Liver (tissue), 9 donors: ENCODE data around the gene XYLB. TPM values are rescaled to one million over a fixed set of nuclear protein-coding genes. Genes with fewer than 3 reads are reported as not detected.

Experiments
- DNase-seq: peaks from one replicate; pipeline ENCODE4 v3.0.0-alpha.2; 2017; ENCODE audit warnings: low spot score
- H3K27ac ChIP-seq, 2 donors: one replicate each; pipeline ENCODE4 v1.7.0; 2013; ENCODE audit warnings: inconsistent platforms in 2 of 2, low read length in 2 of 2, control low read depth in 1 of 2, low read depth in 1 of 2, mild to moderate bottlenecking in 1 of 2
- H3K27me3 ChIP-seq, 4 donors: one replicate each; pipeline versions ENCODE4 v1.6.1 to v1.7.0; 2013; ENCODE audit warnings: low read length in 3 of 4, inconsistent platforms in 1 of 4, mild to moderate bottlenecking in 1 of 4, moderate library complexity in 1 of 4; ENCODE audit not compliant: control insufficient read depth in 4 of 4, insufficient read depth in 4 of 4
- H3K36me3 ChIP-seq, 4 donors: one replicate each; pipeline versions ENCODE4 v1.6.1 to v1.7.0; 2013; ENCODE audit warnings: low read length in 3 of 4, mild to moderate bottlenecking in 3 of 4, low read depth in 1 of 4, moderate library complexity in 1 of 4; ENCODE audit not compliant: control insufficient read depth in 4 of 4, insufficient read depth in 3 of 4
- H3K4me1 ChIP-seq, 4 donors: one replicate each; pipeline versions ENCODE4 v1.6.1 to v1.7.0; 2013; ENCODE audit warnings: low read length in 3 of 4, mild to moderate bottlenecking in 3 of 4, moderate library complexity in 1 of 4; ENCODE audit not compliant: control insufficient read depth in 4 of 4, insufficient read depth in 4 of 4
- H3K4me3 ChIP-seq, 3 donors: one replicate each; pipeline versions ENCODE4 v1.6.1 to v1.7.0; 2013; ENCODE audit warnings: low read length in 3 of 3, control low read depth in 1 of 3, low read depth in 1 of 3, mild to moderate bottlenecking in 1 of 3
- H3K9ac ChIP-seq, 2 donors: one replicate each; pipeline ENCODE4 v1.7.0; 2013; ENCODE audit warnings: low read length in 2 of 2, mild to moderate bottlenecking in 2 of 2, moderate library complexity in 2 of 2, control low read depth in 1 of 2, low read depth in 1 of 2
- H3K9me3 ChIP-seq, 4 donors: one replicate each; pipeline versions ENCODE4 v1.6.1 to v1.7.0; 2013; ENCODE audit warnings: low read length in 3 of 4; ENCODE audit not compliant: control insufficient read depth in 4 of 4
- ATF3 ChIP-seq: IDR thresholded peaks from 2 replicates; pipeline ENCODE4 v1.6.1; 2016; ENCODE audit warnings: antibody characterized with exemption
- CTCF ChIP-seq: fragments of 150-350 bp; IDR thresholded peaks from 2 replicates; pipeline ENCODE4 v1.5.1; 2017; ENCODE audit warnings: improper control_type of control experiment, low read depth, low read length; ENCODE audit not compliant: missing input control
- EGR1 ChIP-seq, 2 donors: IDR thresholded peaks; 2 replicates each; pipeline ENCODE4 v1.6.1; 2016 to 2018; ENCODE audit warnings: antibody characterized with exemption in 2 of 2, low read depth in 2 of 2
- FOXA2 ChIP-seq: IDR thresholded peaks from 2 replicates; pipeline ENCODE4 v1.6.1; 2016; ENCODE audit warnings: antibody characterized with exemption
- GABPA ChIP-seq, 2 donors: IDR thresholded peaks in 1 of 2; conservative IDR thresholded peaks in 1 of 2; 2 replicates each; pipeline ENCODE4 v1.6.1; 2016; ENCODE audit warnings: antibody characterized with exemption in 2 of 2, mild to moderate bottlenecking in 1 of 2, moderate library complexity in 1 of 2
- HNF4A ChIP-seq, 2 donors: conservative IDR thresholded peaks; 2 replicates each; pipeline ENCODE4 v1.6.1; 2016; ENCODE audit warnings: antibody characterized with exemption in 2 of 2, mild to moderate bottlenecking in 2 of 2
- JUND ChIP-seq, 2 donors: IDR thresholded peaks; 2 replicates each; pipeline ENCODE4 v1.6.1; 2016; ENCODE audit warnings: antibody characterized with exemption in 2 of 2
- NR2F2 ChIP-seq: IDR thresholded peaks from 2 replicates; pipeline ENCODE4 v1.6.1; 2016; ENCODE audit warnings: antibody characterized with exemption
- RAD21 ChIP-seq, 2 donors: IDR thresholded peaks; 2 replicates each; pipeline ENCODE4 v1.6.1; 2016; ENCODE audit warnings: antibody characterized with exemption in 2 of 2, mild to moderate bottlenecking in 2 of 2
- RXRA ChIP-seq, 2 donors: IDR thresholded peaks; 2 replicates each; pipeline ENCODE4 v1.6.1; 2017 to 2018; ENCODE audit warnings: antibody characterized with exemption in 2 of 2, mild to moderate bottlenecking in 1 of 2
- SP1 ChIP-seq: IDR thresholded peaks from 2 replicates; pipeline ENCODE4 v1.6.1; 2018; ENCODE audit warnings: antibody characterized with exemption, mild to moderate bottlenecking
- TAF1 ChIP-seq: conservative IDR thresholded peaks from 2 replicates; pipeline ENCODE4 v1.6.1; 2016; ENCODE audit warnings: antibody characterized with exemption, mild to moderate bottlenecking
- ZBTB33 ChIP-seq: IDR thresholded peaks from 2 replicates; pipeline ENCODE4 v1.6.1; 2016; ENCODE audit warnings: antibody characterized with exemption
- WGBS: extraction: QIAGEN DNeasy Blood & Tissue Kit; methylation state at CpG from one replicate; pipeline ENCODE4 v1.1.7; 2013; 5-methylcytosine and 5-hydroxymethylcytosine counted together
- polyA plus RNA-seq, 2 donors: library from polyadenylated mRNA; stranded (reverse) in 1 of 2; unstranded in 1 of 2; fragments of 200-250 nt in 1 of 2; fragments of >200 nt in 1 of 2; fragmentation: Nextera tagmentation in 1 of 2; extraction: Ambion mirVana in 1 of 2; gene quantifications; one replicate each; pipeline versions ENCODE4 v1.2.1 to v1.2.3, GENCODE V29; 2013 to 2015
- total RNA-seq, 2 donors: library from RNA; depleted of rRNA; stranded (reverse); fragments of >200 nt; gene quantifications; one replicate each; pipeline ENCODE4 v1.2.3, GENCODE V29; 2014
- donor health status: healthy.
- donor health status: healthy.
- donor health status: healthy.
- donor health status: healthy.
- donor health status: healthy.

XYLB gene
- total and polyA plus RNA-seq, 4 donors = 14.2 to 51.5 (median 18.0) TPM

GRCh38 chr3:38458796-38459498 is 112.4 kb downstream of the XYLB start (continued):
- TF ChIP-seq ZBTB33 = no peak

GRCh38 chr3:38459499-38460048 is 113.0 kb downstream of the XYLB start:
- Histone ChIP-seq H3K36me3 (no peaks in the 10 kb centered on the region), H3K4me3 (peak overlapping the region; percentile 63 to 80 (median 67)), H3K27me3 (no peaks in the 10 kb centered on the region), H3K4me1 (peaks cover 5 to 41% (median 25%) of the 10 kb centered on the region in 4 donors), H3K9me3 (no peaks in the 10 kb centered on the region), H3K27ac (peak overlapping the region; percentile 85 to 90), H3K9ac (peak overlapping the region; percentile 33 to 58)
- no peak for DNase-seq
- TF ChIP-seq RXRA (IDR thresholded peaks at IDR 0.05) (no peak), ATF3 (no peak), FOXA2 (no peak), GABPA (IDR thresholded peaks at IDR 0.05 in 1 of 2, conservative IDR thresholded peaks at IDR 0.05 in 1 of 2) (no peak), RAD21 (IDR thresholded peaks at IDR 0.05) (no peak), TAF1 (no peak), EGR1 (IDR thresholded peaks at IDR 0.05; ENCODE audit: low read depth in 2 of 2) (no peak), NR2F2 (no peak), SP1 (no peak), ZBTB33 (no peak), HNF4A (conservative IDR thresholded peaks at IDR 0.05) (no peak), CTCF (no peak), JUND (IDR thresholded peaks at IDR 0.05) (no peak)
- WGBS = 48% methylated on average over 10 of the region's 10 CpGs
